H1 (cell line): ENCODE data around the gene CEBPZ. TPM values are rescaled to one million over a fixed set of nuclear protein-coding genes. Genes with fewer than 3 reads are reported as not detected.
A peak's percentile ranks its signal among the peaks of the same experiment; 100 is the strongest.

Source experiments
- CTCF ChIA-PET: fragments of 300-600 bp; sonication (Branson Sonifier 250); formaldehyde crosslinking; loops from one replicate; lab custom pipeline; 2021; ENCODE audit not compliant: partially characterized antibody; lab: Charles Lee
- POLR2A ChIA-PET: fragments of 300-600 bp; sonication (Branson Sonifier 250); formaldehyde crosslinking; loops from one replicate; lab custom pipeline; 2021; ENCODE audit warnings: inconsistent platforms; ENCODE audit not compliant: partially characterized antibody; lab: Charles Lee
- DNase-seq, 2 experiments: peaks; one replicate each; pipeline versions ENCODE4 v3.0.0 to v3.0.0-alpha.2; 2010 to 2022; ENCODE audit warnings: low spot score in 2 of 2, low read depth in 1 of 2, mixed read lengths in 1 of 2
- FAIRE-seq: peaks from 2 replicates; lab custom pipeline; 2011; peaks lifted over from hg19 to GRCh38; lab: Jason Lieb, UNC
- H2AFZ ChIP-seq: 2 replicates; pipeline ENCODE4 v1.8.1; 2012; ENCODE audit warnings: low read length, inconsistent platforms
- H2AK5ac ChIP-seq: 2 replicates; pipeline ENCODE4 v1.6.1; 2013; ENCODE audit warnings: low read depth, low read length
- H2BK120ac ChIP-seq: replicated peaks from 2 replicates; pipeline ENCODE3; 2013; ENCODE audit warnings: low read depth, low read length, inconsistent platforms
- H2BK12ac ChIP-seq: 2 replicates; pipeline ENCODE4 v1.6.1; 2013; ENCODE audit warnings: low read depth, low read length
- H2BK15ac ChIP-seq: 2 replicates; pipeline ENCODE4 v1.6.1; 2013; ENCODE audit warnings: low read length
- H2BK20ac ChIP-seq: 2 replicates; pipeline ENCODE4 v1.6.1; 2013; ENCODE audit warnings: low read length
- H2BK5ac ChIP-seq: 2 replicates; pipeline ENCODE4 v1.6.1; 2013; ENCODE audit warnings: low read depth, low read length
- H3K14ac ChIP-seq: 2 replicates; pipeline ENCODE4 v1.6.1; 2013; ENCODE audit warnings: inconsistent platforms; ENCODE audit not compliant: insufficient read length
- H3K18ac ChIP-seq: 2 replicates; pipeline ENCODE4 v1.6.1; 2013; ENCODE audit warnings: low read length; ENCODE audit errors: extremely low read depth
- H3K23ac ChIP-seq: 2 replicates; pipeline ENCODE4 v1.6.1; 2013; ENCODE audit warnings: inconsistent platforms; ENCODE audit not compliant: insufficient read length
- H3K23me2 ChIP-seq: 2 replicates; pipeline ENCODE4 v1.6.1; 2013; ENCODE audit warnings: low read depth, low read length
- H3K27ac ChIP-seq: 2 replicates; pipeline ENCODE4 v1.6.1; 2011; ENCODE audit warnings: low read depth, low read length, inconsistent platforms
- H3K27me3 ChIP-seq, 4 experiments: replicated peaks in 1 of 4; 1 replicate in 1 of 4; 2 replicates in 3 of 4; pipeline versions ENCODE4 v1.6.1 to v1.8.1; 2011 to 2013; ENCODE audit warnings: low read length in 3 of 4, mild to moderate bottlenecking in 3 of 4, inconsistent platforms in 2 of 4, mixed read lengths in 2 of 4, moderate library complexity in 1 of 4; ENCODE audit not compliant: control insufficient read depth in 3 of 4, insufficient read depth in 3 of 4; ENCODE audit errors: extremely low read depth in 1 of 4
- H3K36me3 ChIP-seq, 4 experiments: 2 replicates each; pipeline versions ENCODE4 v1.6.1 to v1.8.1; 2011 to 2013; ENCODE audit warnings: mild to moderate bottlenecking in 4 of 4, low read length in 3 of 4, moderate library complexity in 2 of 4, control low read depth in 1 of 4, inconsistent platforms in 1 of 4; ENCODE audit not compliant: insufficient read depth in 4 of 4, control insufficient read depth in 2 of 4
- H3K4ac ChIP-seq: replicated peaks from 2 replicates; pipeline ENCODE3; 2013; ENCODE audit warnings: low read length, low read depth, mixed read lengths, inconsistent platforms; ENCODE audit not compliant: insufficient read length
- H3K4me1 ChIP-seq, 4 experiments: replicated peaks in 1 of 4; 1 replicate in 1 of 4; 2 replicates in 3 of 4; pipeline versions ENCODE4 v1.6.1 to v1.8.1; 2011 to 2013; ENCODE audit warnings: low read length in 3 of 4, inconsistent platforms in 2 of 4, mixed read lengths in 1 of 4; ENCODE audit not compliant: insufficient read depth in 4 of 4, control insufficient read depth in 3 of 4
- H3K4me2 ChIP-seq, 2 experiments: 2 replicates each; pipeline versions ENCODE4 v1.6.1 to v1.8.1; 2011 to 2013; ENCODE audit warnings: low read depth in 2 of 2, low read length in 2 of 2, control low read depth in 1 of 2, inconsistent platforms in 1 of 2, mild to moderate bottlenecking in 1 of 2; ENCODE audit not compliant: insufficient read depth in 1 of 2
- H3K4me3 ChIP-seq, 4 experiments: fragments of 200-600, 300-600 bp in 1 of 4; sonication (generic), shearing (Covaris generic), sonication (Bioruptor Twin) in 1 of 4; 2 replicates each; pipeline versions ENCODE4 v1.5.1 to v1.8.1; 2011 to 2016; ENCODE audit warnings: low read length in 4 of 4, low read depth in 3 of 4, control low read depth in 2 of 4, inconsistent platforms in 2 of 4, mild to moderate bottlenecking in 2 of 4, mixed read lengths in 1 of 4, moderate library complexity in 1 of 4; ENCODE audit not compliant: insufficient read depth in 2 of 4; ENCODE audit errors: extremely low read depth in 1 of 4
- H3K56ac ChIP-seq: replicated peaks from 2 replicates; pipeline ENCODE3; 2013; ENCODE audit warnings: low read depth, mild to moderate bottlenecking, mixed read lengths, low read length, inconsistent platforms; ENCODE audit not compliant: insufficient read length
- H3K79me1 ChIP-seq: 2 replicates; pipeline ENCODE4 v1.6.1; 2013; ENCODE audit warnings: low read depth, low read length, control low read depth
- H3K79me2 ChIP-seq, 2 experiments: 2 replicates each; pipeline versions ENCODE4 v1.6.1 to v1.8.1; 2012 to 2013; ENCODE audit warnings: low read length in 2 of 2, mild to moderate bottlenecking in 2 of 2, inconsistent platforms in 1 of 2; ENCODE audit not compliant: insufficient read depth in 2 of 2, control insufficient read depth in 1 of 2
- H3K9ac ChIP-seq, 4 experiments: replicated peaks in 1 of 4; 1 replicate in 1 of 4; 2 replicates in 3 of 4; pipeline versions ENCODE4 v1.6.1 to v1.8.1; 2011 to 2013; ENCODE audit warnings: low read depth in 3 of 4, low read length in 3 of 4, control low read depth in 2 of 4, mild to moderate bottlenecking in 2 of 4, moderate library complexity in 2 of 4, inconsistent platforms in 1 of 4; ENCODE audit errors: extremely low read depth in 1 of 4
- H3K9me3 ChIP-seq, 2 experiments: 2 replicates each; pipeline versions ENCODE4 v1.6.1 to v1.8.1; 2012 to 2013; ENCODE audit warnings: mild to moderate bottlenecking in 2 of 2, moderate library complexity in 2 of 2, control low read depth in 1 of 2, inconsistent platforms in 1 of 2, low read depth in 1 of 2, low read length in 1 of 2, mixed read lengths in 1 of 2; ENCODE audit not compliant: insufficient read depth in 2 of 2
- H4K20me1 ChIP-seq, 2 experiments: replicated peaks in 1 of 2; 2 replicates each; pipeline versions ENCODE3 to v1.8.1; 2011 to 2013; ENCODE audit warnings: inconsistent platforms in 2 of 2, low read length in 2 of 2, mild to moderate bottlenecking in 1 of 2; ENCODE audit not compliant: insufficient read depth in 2 of 2, control insufficient read depth in 1 of 2
- H4K5ac ChIP-seq: 2 replicates; pipeline ENCODE4 v1.6.1; 2013; ENCODE audit warnings: low read length, low read depth, mixed read lengths, inconsistent platforms; ENCODE audit not compliant: insufficient read length
- H4K8ac ChIP-seq: 2 replicates; pipeline ENCODE4 v1.8.0; 2013; ENCODE audit warnings: mild to moderate bottlenecking, moderate library complexity, low read length, inconsistent platforms; ENCODE audit not compliant: insufficient read depth; ENCODE audit errors: extremely low read depth
- H4K91ac ChIP-seq: replicated peaks from 2 replicates; pipeline ENCODE3; 2013; ENCODE audit warnings: low read length, mixed read lengths, inconsistent platforms; ENCODE audit not compliant: insufficient read length
- TAF7 ChIP-seq: optimal IDR thresholded peaks from 2 replicates; pipeline ENCODE3; 2011; ENCODE audit warnings: low read depth, mild to moderate bottlenecking, inconsistent platforms, low read length, moderate library complexity, borderline replicate concordance
- WGBS, 2 experiments: shearing (Covaris generic) in 1 of 2; methylation state at CpG; one replicate each; pipeline versions ENCODE4 v1.1.6 to v1.1.7; 2013 to 2015; ENCODE audit warnings: low lambda C conversion rate in 2 of 2, mixed read lengths in 2 of 2, inconsistent platforms in 1 of 2, low coverage in 1 of 2, missing lambda C conversion rate in 1 of 2; ENCODE audit not compliant: insufficient replicate concordance in 2 of 2, insufficient coverage in 1 of 2, insufficient read length in 1 of 2; ENCODE audit errors: extremely low coverage in 1 of 2, missing lambda C conversion rate in 1 of 2; 5-methylcytosine and 5-hydroxymethylcytosine counted together
- polyA plus RNA-seq, 7 experiments: library from polyadenylated mRNA; depleted of rRNA in 3 of 7; stranded (reverse) in 5 of 7; unstranded in 2 of 7; fragments of >200 nt in 5 of 7; fragments of 200-250 nt in 2 of 7; gene quantifications; 1 replicate in 5 of 7; 2 replicates in 1 of 7; 4 replicates in 1 of 7; pipeline versions ENCODE4 v1.2.1 to v1.2.3, GENCODE V29; 2011 to 2013; ENCODE audit warnings: missing spikeins in 2 of 7, mixed read lengths in 2 of 7
- total RNA-seq: library from RNA; stranded (reverse); fragmentation: NEBNext Ultra II Directional; extraction: Animal tissue kit (Norgen Biotek cat#: 25700); gene quantifications from 2 replicates; pipeline ENCODE4 v1.2.1, GENCODE V29; 2021

Gene CEBPZ
- total and polyA plus RNA-seq, 2 of the 8 experiments (the other 6 are each of a cell fraction or from before 2014, with no cell fraction given): 19.1 to 201 TPM

DNA sequence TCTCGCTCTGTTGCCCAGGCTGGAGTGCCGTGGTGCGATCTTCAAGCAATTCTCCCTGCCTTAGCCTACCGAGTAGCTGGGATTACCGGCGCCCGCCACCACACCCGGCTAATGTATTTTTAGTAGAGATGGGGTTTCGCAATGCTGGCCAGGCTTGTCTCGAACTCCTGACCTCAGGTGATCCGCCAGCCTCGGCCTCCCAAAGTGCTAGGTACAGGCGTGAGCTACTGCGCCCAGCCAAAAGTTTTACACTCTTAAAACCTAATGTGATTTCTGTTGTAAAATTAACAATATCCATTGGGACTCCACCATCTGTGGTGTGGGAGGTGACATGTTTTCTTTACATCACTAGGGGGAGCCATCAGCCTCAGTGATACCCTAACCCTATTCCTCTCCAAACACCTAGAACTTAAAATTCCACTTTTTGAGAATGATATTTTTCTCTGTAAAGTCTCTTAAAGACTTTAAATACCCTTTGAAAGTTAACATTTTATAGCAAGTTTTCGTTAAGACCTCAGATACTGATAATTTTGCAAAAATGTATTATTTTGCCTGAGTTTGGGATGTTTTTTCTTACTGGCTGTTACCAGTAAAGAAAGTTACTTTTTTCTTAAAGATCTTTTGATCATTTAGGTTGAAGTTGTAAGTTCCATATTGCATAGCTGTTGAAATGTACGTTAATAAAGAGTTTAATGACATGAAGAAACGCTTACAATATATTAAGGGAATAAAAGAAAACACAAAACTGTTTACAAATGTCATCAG, 63.0 kb downstream of the CEBPZ start:
- FAIRE-seq: peak; percentile 90
- H3K4me2 ChIP-seq: no peak overlapping the region
- TF ChIP-seq TAF7: no peak

More for the DNA sequence above, 63.0 kb downstream of the CEBPZ start:
- CTCF ChIA-PET: interaction anchor here (0.6 to 5.6 kb wide), 42 partner anchors 9 to 707 kb away, joined by 3 to 67 read pairs (median 4); partner anchors contain the start of genes EIF2AK2 and SULT6B1
- Histone ChIP-seq H3K9ac (no peak overlapping the region), H3K23me2 (no peaks in the 10 kb centered on the region), H3K14ac (no peak overlapping the region), H2BK20ac (no peak overlapping the region), H2BK5ac (no peak overlapping the region), H3K27ac (no peak overlapping the region), H2AFZ (0 out of 2 replicates have a peak overlapping the region, but pooled peaks have one; percentile 45), H3K79me1 (no peaks in the 10 kb centered on the region), H3K18ac (no peak overlapping the region), H3K79me2 (no peaks in the 10 kb centered on the region), H4K5ac (no peak overlapping the region), H4K91ac (no peak overlapping the region), H2BK120ac (no peak overlapping the region), H3K4me3 (no peak overlapping the region), H3K9me3 (peaks cover 7 to 8% of the 10 kb centered on the region in 2 experiments; a peak in 3 of 4 replicates), H3K23ac (no peak overlapping the region), H3K4me1 (no peaks in the 10 kb centered on the region), H4K8ac (no peak overlapping the region), H4K20me1 (no peaks in the 10 kb centered on the region), H2BK12ac (no peak overlapping the region), H3K27me3 (no peaks in the 10 kb centered on the region), H2BK15ac (no peak overlapping the region), H3K56ac (no peak overlapping the region), H3K36me3 (no peaks in the 10 kb centered on the region), H2AK5ac (no peak overlapping the region), H3K4ac (no peak overlapping the region)
- POLR2A ChIA-PET: interaction anchor here (1.1 to 1.9 kb wide), 5 partner anchors 12 to 55 kb away, joined by 3 to 6 read pairs (median 4); no protein-coding TSS in a partner anchor
- DNase-seq: peak in 1 of 2 experiments; percentile 64
- WGBS, 2 experiments: 58% methylated on average over 17 of the region's 17 CpGs; no CpG with 5 or more reads in 1 of the 2 experiments
